ENCODE data around the gene FAM200B.

FAM200B gene

GRCh38 chr4:15667006-15667405, 14.6 kb upstream of the FAM200B start:
- no peak for DNase-seq (ENCODE audit: extremely low read depth in 1 of 2, low read depth in 1 of 2)

DNA sequence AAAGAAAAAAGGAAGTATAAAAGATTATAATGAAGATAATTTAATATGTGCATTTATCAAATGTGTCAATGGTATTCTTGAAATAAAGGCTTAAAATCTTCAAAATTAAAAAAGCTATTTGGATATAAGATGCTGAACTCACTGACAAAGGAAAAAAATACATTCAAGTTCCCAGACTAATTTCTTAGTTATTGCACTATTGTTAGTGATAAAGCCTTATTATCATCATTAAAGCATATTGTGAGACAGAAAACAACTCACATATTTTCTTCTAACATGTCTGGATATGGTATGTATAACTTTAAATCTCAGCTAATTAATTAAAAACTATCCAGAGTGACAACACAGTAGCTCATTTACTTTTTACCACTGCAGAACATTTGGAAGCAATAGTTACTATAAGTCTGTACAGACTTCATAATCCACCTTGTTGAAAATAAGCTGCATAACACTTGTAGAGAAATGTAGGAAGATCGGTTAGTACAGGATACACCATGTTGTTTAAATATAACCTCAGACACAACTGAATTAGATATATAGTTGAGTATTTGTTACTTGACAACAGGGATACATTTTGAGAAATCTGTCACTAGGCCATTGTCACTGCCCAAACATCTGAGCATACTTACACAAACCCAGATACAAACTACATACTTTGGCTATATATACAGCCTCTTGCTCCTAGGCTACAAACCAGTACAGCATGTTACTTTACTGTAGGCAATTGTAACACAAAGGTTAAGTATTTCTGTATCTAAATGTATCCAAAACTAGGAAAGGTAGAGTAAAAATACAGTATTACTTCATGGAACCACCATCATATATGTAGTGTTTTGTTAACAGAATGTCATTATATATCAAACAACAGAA, 12.8 kb upstream of the FAM200B start:
- DNase-seq (ENCODE audit: extremely low read depth in 1 of 2, low read depth in 1 of 2), result no peak

- DNase-seq (ENCODE audit: extremely low read depth in 1 of 2, low read depth in 1 of 2), result no peak
Measured at GRCh38 chr4:15670576-15670975, 11.1 kb upstream of the FAM200B start.

- no peak for DNase-seq (ENCODE audit: extremely low read depth in 1 of 2, low read depth in 1 of 2)
Measured at GRCh38 chr4:15672101-15672500, 9.5 kb upstream of the FAM200B start.

DNA sequence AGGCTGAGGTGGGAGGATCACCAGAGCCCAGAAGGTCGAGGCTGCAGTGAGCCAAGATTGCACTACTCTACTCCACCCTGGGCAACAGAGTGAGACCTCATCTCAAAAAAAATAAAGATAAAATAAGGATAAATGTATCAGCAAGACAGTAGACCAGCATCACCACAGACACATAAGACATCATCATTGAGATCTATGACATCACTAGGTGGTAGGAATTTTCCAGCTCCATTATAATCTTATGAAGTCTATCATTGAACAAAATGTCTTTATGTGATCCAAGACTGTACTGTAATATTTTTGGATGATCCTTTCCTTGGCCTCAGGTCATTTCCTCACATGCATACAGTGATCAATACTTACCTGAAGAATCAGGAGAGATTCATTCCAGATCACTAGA, 8.3 kb upstream of the FAM200B start:
- DNase-seq (ENCODE audit: extremely low read depth in 1 of 2, low read depth in 1 of 2), result no peak

DNA sequence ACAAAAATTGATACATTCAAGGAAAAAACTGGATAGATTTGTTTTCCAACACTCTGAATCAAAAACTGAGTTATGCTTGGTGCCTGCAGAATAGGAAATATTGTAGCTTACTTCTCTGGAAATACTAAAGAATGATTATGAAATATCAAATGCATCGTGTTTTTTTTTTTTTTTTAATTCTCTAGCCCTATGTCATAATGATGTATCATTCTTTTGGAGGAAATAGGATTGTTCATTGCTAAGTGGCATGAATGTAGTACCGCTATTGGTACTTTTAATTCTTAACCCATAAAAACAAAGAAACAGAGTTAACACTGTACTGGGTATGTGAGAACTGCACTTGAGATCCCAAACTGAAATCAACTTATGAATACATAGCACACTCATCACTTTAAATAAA, 7.6 kb upstream of the FAM200B start:
- no peak for DNase-seq (ENCODE audit: extremely low read depth in 1 of 2, low read depth in 1 of 2)

DNA sequence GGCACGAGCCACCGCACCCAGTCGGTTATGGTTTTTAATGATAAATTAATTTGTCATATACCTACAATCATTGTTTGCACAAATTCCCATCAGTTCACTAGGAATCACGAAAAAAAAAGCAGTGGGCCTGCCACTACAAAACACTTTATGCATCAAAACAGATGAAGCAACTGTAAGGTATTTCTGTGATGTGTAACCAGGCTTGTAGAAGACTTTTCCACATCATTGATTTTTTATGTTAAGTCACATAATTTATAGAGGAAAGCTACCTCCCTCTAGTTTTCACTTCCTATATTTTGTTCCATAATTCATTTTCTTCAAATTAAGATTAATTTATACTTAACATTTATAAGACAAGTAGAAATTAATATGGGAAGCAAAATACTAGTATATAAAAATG, 6.7 kb upstream of the FAM200B start:
- no peak for DNase-seq (ENCODE audit: extremely low read depth in 1 of 2, low read depth in 1 of 2)

DNA sequence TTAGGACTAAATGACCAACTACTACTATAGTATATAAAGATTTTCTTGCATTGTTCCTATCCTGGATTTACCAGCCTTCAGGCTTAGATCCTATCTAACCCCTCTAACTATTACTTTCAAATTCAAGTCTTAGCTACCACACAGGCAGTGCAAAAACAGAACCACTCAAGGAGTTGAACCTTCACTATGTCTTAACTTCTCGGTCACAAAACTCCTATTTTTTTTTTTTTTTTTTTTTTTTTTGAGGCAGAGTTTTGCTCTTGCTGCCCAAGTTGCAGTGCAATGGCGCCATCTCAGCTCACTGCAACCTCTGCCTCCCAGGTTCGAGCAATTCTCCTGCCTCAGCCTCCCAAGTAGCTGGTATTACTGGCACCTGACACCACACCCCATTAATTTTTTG, 6.3 kb upstream of the FAM200B start:
- DNase-seq (ENCODE audit: extremely low read depth in 1 of 2, low read depth in 1 of 2), result no peak

GRCh38 chr4:15676039-15676438, 5.6 kb upstream of the FAM200B start:
- no peak for DNase-seq (ENCODE audit: extremely low read depth in 1 of 2, low read depth in 1 of 2)

DNA sequence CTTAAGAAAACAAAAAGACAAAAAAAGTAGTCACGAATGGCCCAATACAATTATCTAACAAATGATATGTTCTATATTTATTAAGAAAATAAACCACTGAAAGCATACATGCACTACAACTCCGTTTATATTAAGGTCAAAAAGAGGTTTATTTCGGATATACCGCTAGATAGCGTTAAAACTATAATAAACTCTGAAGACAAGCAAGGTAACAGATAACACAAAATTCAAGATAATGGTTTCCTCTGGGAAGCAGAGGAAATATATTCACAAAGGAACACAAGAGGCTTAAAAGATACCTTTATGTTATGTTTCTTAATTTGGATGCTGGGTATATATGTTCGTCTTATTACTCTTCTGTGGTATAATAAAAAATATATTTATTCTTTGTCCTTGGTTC, 4.7 kb upstream of the FAM200B start:
- no peak for DNase-seq (ENCODE audit: extremely low read depth in 1 of 2, low read depth in 1 of 2)

- no peak for DNase-seq (ENCODE audit: extremely low read depth in 1 of 2, low read depth in 1 of 2)
Measured at GRCh38 chr4:15677507-15677988, 4.1 kb upstream of the FAM200B start.

DNA sequence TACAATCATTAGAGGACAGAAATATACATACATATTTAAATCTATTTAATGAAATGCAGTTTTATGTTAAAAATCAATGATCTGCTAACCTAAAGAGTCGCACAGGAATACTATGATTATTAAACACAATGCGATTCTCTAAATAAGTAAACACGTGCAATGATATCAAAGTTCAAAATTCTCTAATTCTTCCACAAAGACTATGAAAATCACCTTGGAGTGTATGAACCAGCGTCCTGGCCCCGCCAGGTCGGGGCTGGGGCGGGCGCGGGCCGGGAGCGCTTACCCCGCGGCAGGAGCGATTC, 608 bp upstream of the FAM200B start:
- no peak for DNase-seq (ENCODE audit: extremely low read depth in 1 of 2, low read depth in 1 of 2)

DNA sequence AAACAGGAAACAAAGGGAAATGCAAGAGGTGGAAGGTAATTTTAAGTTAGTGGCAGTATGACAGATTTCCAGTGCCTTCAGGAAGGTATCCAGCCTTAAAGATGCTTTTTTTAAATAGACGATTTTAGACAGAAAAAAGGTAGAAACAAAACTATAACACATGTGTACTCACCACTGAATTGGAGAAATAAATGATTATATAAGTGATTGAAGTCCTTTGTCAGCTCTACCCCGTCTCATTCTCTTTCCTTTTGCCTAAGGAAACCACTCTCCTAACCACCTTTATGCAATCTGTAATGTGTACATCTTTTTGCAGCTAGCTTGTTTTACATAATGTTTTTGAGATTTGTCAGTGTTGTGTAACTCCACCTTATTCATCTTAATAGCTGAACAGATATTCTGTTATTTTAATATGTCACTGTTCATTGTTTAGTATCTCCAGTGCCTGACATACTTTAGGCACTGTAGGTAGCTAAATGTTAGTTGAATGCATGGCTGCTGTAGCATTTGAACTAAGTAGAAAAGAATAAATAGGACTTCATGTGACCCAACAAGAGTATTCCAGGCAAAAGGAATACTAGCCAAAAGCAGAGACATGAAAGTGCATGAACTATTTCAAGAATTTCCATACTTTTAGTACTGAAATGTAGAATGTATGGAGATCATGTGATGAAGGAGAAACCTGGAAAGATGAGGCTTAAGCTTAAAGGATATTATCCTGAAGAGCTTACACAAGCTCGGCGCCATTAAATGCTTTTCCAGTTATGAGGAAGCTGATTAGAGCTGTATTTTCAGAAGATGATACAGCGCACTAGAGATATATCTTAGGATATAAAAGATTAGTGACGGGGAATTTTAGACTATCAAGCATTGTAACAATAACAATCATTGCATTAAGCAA, 865 bp downstream of the FAM200B start:
- no peak for DNase-seq (ENCODE audit: extremely low read depth in 1 of 2, low read depth in 1 of 2)

DNA sequence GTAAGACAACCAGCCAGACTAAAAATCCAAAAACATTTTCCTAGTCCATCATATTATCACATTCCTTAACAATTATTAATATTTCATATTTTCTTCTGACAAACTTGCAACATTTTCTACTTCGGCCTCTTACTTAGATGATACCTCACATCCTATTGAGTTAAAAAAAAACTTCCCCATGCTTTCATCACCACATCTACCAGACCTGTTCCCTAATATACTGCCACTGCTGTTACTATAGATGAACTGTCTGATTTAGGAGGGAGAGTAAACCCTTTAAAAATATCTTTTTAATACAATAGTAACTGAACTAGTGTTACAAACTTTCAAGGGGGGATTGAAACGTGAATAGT, 1.5 kb downstream of the FAM200B start:
- DNase-seq (ENCODE audit: extremely low read depth in 1 of 2, low read depth in 1 of 2), result no peak

DNA sequence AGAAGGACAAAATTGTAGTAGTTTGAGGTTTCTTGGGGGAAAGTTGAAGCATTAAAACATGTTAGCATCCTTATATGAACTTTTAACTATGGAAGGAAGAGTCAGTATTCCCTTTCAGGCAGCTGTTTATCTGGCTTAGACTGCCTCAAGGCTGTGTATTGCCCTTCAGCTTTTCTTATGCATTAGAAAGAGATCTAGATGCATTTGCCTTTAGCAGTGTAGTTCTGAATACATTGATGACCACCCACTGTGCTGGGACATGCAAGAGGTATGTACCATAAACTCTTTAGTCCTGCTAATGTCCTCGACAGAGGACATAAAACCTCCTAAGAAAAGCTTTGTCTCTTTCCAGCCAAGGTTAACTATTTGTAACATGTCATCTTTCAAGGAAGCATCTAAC, 2.9 kb downstream of the FAM200B start:
- no peak for DNase-seq (ENCODE audit: extremely low read depth in 1 of 2, low read depth in 1 of 2)

DNA sequence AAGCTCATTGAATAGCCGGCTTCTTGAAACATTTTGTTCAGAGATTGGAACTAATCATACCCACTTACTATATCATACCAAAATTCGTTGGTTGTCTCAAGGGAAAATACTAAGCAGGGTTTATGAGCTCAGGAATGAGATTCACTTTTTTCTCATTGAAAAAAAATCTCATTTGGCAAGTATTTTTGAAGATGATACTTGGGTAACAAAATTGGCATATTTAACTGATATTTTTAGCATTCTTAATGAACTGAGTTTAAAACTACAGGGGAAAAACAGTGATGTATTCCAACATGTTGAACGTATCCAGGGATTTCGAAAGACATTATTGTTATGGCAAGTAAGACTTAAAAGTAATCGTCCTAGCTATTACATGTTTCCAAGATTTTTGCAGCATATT, 6.4 kb downstream of the FAM200B start:
- no peak for DNase-seq (ENCODE audit: extremely low read depth in 1 of 2, low read depth in 1 of 2)

DNA sequence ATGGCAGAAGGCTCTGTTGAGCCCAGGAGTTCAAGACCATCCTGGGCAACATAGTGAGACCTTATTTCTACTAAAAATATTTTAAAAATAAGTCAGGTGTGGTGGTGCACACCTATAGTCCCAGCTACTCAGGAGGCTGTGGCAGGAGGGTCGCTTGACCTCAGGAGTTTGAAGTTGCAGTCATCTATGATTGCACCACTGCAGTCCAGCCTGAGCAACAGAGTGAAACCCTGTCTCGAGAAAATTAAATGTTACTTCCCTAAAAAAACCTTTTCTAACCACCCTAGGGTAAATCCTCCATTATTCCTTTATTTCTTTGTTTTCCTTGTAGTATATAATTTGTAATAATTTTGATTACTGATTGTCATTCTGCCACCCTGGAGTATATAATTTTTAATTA, 7.9 kb downstream of the FAM200B start:
- DNase-seq (ENCODE audit: extremely low read depth in 1 of 2, low read depth in 1 of 2), result no peak

GRCh38 chr4:15690020-15690809, 8.6 kb downstream of the FAM200B start:
- no peak for DNase-seq (ENCODE audit: extremely low read depth in 1 of 2, low read depth in 1 of 2)

DNA sequence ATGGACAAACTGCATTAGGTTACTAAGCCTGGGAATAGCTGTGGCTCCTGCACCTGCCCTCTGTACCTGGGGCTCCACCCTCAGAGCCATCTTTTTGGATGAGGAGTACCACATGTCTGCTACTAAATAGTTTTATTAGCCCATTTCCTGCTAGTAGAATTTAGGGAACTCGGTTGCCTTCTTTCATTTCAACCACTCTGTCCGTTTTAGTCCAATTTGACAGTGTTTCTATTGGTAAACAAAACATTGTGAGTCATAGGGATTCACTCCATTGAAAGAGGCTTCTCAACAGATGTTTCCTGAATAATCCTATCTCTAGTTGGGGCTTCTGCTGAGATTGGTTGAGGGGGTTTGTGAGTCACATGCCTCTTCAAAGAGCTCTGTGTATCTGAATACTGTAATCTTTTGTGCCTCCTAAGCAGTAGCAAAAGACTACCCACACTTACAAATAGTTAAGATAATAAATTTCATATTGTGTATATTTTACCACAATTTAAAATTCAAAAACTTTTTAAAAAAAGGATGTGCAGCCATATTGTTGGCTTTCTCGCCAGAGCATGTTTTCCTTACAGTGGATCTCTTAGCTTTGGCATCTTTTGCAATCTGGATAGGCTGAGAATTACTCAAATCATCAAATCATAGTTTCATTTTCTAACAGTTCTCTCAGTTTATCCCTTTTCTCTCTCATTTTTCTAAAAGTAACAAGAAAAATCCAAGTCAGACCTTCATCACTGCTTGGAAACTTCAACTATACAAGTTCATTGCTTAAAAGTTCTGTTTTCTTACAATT, 9.9 kb downstream of the FAM200B start:
- no peak for DNase-seq (ENCODE audit: extremely low read depth in 1 of 2, low read depth in 1 of 2)

DNA sequence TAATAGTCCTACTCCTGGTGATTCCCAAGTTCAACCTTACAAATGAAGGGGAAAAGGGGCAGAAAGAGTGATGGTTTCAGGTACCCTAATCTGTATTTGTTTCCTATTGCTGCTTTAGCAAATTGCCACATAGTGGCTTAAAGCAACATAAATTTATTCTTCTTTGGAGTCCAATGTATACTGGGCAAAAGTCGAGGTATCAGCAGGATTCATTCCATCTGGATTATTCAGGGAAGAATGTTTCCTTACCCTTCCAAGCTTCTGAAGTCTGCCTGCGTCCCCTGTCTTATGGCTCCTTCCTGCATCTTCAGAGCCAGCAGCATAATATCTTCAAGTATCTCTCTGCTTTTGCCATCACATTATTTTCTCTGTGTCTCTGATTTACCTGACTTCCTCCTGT, 11.0 kb downstream of the FAM200B start:
- DNase-seq (ENCODE audit: extremely low read depth in 1 of 2, low read depth in 1 of 2), result no peak

DNA sequence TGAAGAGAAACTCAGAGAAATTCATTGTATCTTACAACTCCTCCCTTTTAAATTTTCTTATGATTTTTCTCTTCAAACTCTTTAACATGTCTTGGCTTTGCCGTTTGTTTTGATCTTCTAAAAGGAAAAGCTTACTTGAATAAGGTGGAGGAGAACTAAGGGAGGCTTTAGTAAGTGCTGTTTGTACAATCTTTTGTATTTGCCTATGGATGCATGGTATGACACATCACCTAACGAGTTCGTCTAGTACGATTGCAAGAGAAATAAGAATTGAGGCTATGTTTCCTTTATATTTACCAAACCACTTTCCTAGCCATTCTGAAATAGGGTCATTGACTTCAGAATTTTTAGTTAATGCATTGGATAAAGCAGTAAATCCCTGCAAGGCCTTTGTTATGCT, 12.8 kb downstream of the FAM200B start:
- no peak for DNase-seq (ENCODE audit: extremely low read depth in 1 of 2, low read depth in 1 of 2)
